Thyroid gland (tissue), 4 donors: ENCODE results near the gene CD244.

Experiments used
- CTCF ChIP-seq, 6 experiments: fragments of 200-600 bp in 3 of 6; fragments of 450-650 bp in 3 of 6; sonication (generic) in 3 of 6; IDR thresholded peaks; one replicate each; pipeline ENCODE4 v1.5.1; 2016 to 2019; ENCODE audit warnings: antibody characterized with exemption in 6 of 6, mild to moderate bottlenecking in 2 of 6, inconsistent platforms in 1 of 6, moderate library complexity in 1 of 6
- POLR2A ChIP-seq, 2 donors: fragments of 450-650 bp; IDR thresholded peaks; one replicate each; pipeline ENCODE4 v1.6.1; 2017; ENCODE audit warnings: antibody characterized with exemption in 2 of 2, mild to moderate bottlenecking in 2 of 2, moderate library complexity in 1 of 2

GRCh38 chr1:160799641-160800040, 63.0 kb downstream of the CD244 start:
- TF ChIP-seq CTCF (IDR thresholded peaks at IDR 0.05) (no peak), POLR2A (IDR thresholded peaks at IDR 0.05) (no peak)
